HG03520 (cell line): Measurements from ENCODE around the gene SSBP2.
"Not testable (repeated sequence)": the region's sequence is repeated elsewhere in the genome, so short reads cannot be mapped to it uniquely, and the experiment has no call there.

ENCODE experiments used
- ATAC-seq: cut with Tn5 transposase; IDR thresholded peaks from one replicate; pipeline ENCODE4 v1.9.1; 2021; ENCODE audit warnings: mild to moderate bottlenecking, moderate library complexity; ENCODE audit not compliant: unreplicated experiment

Gene SSBP2

GRCh38 chr5:81679885-81680284 lies 71.0 kb downstream of the SSBP2 start:
- no peak for ATAC-seq

DNA sequence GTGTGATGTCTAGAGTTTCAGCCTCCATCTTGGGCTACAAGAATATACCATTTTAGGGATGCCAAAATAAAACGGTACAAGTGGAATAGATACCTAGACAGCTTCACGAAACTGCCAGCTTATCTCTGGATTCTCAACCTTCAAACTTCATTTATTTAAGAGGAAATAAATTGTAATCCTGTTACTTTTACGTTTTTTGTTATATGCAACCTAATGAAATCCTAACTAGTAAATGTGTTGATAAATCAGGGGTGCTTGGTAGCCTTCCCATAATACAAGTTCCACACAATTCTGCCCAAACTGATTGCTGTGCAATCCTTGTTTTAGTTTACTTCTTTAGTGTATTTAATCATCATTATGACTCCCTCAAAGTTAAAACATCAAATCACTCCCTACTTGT lies 75.5 kb downstream of the SSBP2 start:
- ATAC-seq: no peak

GRCh38 chr5:81665795-81666194 lies 85.1 kb downstream of the SSBP2 start:
- no peak for ATAC-seq

DNA sequence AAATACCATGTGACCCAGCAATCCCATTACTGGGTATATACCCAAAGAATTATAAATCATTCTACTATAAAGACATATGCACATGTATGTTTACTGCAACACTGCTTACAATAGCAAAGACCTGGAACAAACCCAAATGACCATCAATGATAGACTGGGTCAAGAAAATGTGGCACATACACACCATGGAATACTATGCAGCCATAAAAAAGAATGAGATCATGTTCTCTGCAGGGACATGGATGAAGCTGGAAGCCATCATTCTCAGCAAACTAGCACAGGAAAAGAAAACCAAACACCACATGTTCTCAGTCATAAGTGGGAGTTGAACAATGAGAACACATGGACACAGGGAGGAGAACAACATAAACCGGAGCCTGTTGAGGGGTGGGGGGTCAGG lies 90.3 kb downstream of the SSBP2 start:
- ATAC-seq: not testable (repeated sequence)

DNA sequence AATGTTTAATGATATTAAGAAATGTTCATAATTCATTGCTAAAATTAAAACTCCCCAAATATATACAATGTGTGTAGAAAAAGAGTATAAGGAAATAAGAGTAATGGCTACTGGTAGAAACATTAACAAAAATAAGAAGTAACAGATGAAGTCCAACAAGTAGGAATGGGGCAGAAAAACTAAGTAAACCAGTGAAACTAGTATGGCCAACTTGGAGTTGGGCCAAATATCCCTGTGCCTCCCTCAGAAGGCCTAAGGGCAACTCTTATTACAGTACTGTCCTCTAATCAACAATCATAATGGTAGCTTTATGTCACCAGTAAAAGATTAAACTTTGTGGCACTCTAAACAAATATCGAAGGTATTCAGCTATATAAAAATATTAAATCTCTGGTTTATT lies 93.5 kb downstream of the SSBP2 start:
- ATAC-seq: no peak

- ATAC-seq: no peak
These were observed 94.1 kb downstream of the SSBP2 start for GRCh38 chr5:81656783-81657182.

- ATAC-seq: no peak
These were observed 99.9 kb downstream of the SSBP2 start for GRCh38 chr5:81650987-81651386.

DNA sequence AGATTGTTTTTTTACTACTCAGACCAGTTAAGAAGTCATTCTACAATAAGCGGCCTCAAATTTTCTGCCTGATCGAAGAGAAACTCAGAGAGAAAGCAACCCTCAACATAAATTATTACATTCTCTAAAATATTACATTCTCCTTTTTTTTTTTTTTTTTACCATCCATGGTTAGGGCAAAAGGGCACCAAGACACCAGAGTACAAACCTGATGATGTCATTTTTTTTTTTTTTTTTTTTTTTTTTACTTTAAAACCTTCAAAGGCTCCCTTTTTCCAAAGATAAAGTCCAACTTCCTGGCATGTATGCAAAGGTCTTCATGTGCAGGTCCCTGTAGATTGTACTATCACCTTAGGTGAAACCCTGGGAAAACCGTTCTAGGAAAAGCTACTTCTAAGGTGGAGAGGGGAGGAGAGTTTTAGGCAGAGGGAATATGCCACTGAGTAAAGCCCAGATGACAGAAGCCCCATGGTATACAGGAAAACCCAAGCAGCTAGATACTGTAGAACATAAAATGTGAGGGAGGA lies 104.4 kb downstream of the SSBP2 start:
- ATAC-seq: no peak

- no peak for ATAC-seq
These were observed 108.7 kb downstream of the SSBP2 start for GRCh38 chr5:81642210-81642609.

GRCh38 chr5:81639556-81639955 lies 111.3 kb downstream of the SSBP2 start:
- ATAC-seq: no peak

DNA sequence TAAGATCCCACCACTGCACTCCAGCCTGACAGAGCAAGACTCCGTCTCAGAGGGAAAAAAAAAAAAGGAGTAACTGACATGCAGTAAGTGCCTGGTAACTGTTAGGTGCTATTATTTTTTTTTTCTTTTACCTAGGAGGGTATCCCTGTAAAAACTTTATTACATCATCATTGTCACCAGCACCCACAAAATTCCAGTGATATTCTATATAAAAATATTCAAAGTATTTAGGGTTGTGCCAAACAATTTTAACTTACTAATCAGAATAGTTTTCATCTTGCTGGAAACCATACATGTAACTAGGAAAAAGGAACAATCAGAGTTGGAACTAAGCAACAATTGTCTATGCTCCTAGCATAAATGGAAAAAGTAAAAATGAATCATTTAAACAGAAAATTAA lies 112.4 kb downstream of the SSBP2 start:
- no peak for ATAC-seq

GRCh38 chr5:81633891-81634290 lies 117.0 kb downstream of the SSBP2 start:
- ATAC-seq: no peak

- no peak for ATAC-seq
These were observed 117.4 kb downstream of the SSBP2 start for GRCh38 chr5:81633471-81633870.

GRCh38 chr5:81632679-81633078 lies 118.2 kb downstream of the SSBP2 start:
- no peak for ATAC-seq

GRCh38 chr5:81631621-81632020 lies 119.3 kb downstream of the SSBP2 start:
- no peak for ATAC-seq

- ATAC-seq: peak; percentile 67
These were observed 119.8 kb downstream of the SSBP2 start for GRCh38 chr5:81631124-81631523.

GRCh38 chr5:81630684-81631083 lies 120.2 kb downstream of the SSBP2 start:
- no peak for ATAC-seq

DNA sequence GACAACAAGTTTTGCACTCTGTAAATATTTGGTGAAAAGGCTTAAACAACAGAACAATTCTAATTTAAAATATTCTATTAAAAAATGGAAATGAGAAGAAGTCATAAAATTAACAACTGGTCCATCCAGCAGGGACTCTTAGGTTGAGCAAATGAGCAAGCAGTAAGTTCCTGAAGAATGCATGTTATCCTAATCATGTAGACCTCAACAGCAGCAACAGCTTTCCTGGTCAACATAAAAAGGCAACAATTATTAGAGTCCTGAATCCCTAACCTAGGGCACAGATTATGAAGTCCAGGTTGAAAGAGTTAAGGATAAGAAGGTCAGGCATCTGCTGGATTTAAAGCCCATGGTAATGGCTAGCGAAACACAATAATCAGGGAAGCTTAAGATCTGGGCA lies 120.9 kb downstream of the SSBP2 start:
- ATAC-seq: no peak

DNA sequence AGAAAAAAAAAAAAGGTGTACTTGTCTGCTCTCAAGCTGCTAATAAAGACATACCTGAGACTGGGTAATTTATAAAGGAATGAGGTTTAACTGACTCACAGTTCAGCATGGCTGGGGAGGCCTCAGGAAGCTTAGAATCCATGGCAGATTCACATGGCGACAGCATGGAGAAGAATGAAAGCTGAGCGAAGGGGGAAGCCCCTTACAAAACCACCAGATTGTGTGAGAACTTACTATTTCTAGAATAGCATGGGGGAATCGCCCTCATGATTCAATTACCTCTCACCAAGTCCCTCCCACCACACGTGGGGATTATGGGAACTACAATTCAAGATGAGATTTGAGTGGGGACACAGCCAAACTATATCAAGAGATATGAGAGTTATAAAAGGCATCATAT lies 122.8 kb downstream of the SSBP2 start:
- ATAC-seq: not testable (repeated sequence)

DNA sequence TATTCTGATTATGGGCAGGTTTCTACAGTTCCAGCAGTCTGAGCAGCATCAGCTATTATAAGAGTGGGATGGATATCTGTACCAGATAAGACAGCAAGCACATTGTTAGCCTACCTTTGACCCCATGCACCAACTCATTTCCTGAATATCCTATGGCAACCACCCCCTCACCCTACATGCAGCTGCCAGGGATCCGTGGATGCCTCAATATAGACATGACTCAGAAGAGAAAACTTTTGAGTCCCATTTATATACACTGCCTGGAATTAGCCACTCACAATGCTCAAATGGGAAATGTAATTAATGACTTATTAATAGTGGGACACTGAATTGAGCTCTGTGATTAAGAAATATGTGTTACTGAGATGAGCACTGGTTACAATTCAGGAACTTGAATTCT lies 124.4 kb downstream of the SSBP2 start:
- no peak for ATAC-seq

DNA sequence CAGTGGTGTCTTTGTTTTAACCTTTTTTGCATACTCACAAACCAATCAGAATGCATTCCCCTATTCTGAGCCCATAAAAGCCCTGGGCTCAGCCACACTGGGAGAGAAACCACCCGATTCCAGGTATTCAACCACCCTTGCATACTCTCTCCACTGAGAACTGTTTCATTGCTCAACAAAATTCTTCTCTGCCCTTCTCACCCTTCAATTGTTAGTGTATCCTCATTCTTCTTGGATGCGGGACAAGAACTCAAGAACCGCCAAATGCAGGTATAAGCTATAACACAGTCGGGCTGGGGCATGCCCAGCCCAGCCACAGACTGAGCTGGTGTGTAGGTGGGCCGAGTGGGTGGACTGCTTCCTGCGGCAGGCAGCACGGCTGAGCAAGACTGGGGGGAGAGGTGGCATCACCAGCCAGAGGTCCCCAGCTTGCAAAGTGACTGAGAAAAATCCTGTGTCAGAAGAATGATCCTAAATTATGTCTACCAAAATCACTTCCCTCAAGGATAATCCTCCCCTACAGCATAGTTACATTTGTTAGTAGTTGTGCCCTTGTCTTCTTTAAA lies 141.0 kb downstream of the SSBP2 start:
- no peak for ATAC-seq

DNA sequence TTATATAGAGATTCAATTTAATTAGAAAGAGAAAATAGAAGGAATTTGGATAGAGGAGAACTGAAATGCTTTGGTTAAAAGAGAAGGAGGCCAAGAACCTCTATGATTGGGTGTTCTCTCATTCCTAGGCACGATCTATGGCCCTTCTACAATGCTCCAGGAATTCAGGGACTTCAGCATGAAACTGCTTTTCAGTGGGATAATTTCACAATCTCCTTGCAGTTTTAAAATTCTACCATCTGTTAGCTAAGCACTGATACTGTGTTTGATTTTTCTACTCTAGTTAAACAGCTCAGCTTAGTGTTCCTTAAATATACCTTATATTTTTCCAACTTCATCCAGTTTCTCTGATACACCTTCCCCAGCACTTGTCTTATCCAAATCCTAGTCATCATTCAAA lies 141.9 kb downstream of the SSBP2 start:
- ATAC-seq: no peak

DNA sequence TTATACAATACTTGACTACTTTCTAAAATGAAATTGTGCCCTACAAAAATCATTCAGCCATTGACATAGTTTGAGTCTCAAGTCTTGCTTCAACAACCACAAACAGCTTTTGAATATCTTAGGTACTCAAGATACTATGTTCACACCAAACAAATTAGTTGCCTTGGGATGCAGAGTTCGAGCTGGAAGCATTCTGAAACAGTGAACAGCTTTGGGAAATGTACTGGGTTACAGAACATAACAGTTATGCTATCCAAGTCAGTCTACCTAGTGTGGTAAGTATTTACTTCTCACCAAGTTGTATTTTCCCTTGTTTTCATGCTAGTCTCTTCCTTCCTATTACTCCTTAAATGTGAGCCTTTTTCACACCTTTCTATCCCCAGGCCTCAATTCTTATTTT lies 143.2 kb downstream of the SSBP2 start:
- no peak for ATAC-seq
